Prostate gland (tissue), 2 donors: Measurements from ENCODE around the gene PCAT7.

Experiments
- CTCF ChIP-seq, 4 experiments: fragments of 200-600 bp in 2 of 4; fragments of 450-650 bp in 2 of 4; sonication (generic) in 2 of 4; IDR thresholded peaks; 1 replicate in 3 of 4; 2 replicates in 1 of 4; pipeline ENCODE4 v1.5.1; 2016 to 2019; ENCODE audit warnings: antibody characterized with exemption in 4 of 4, mild to moderate bottlenecking in 2 of 4, moderate library complexity in 2 of 4
- POLR2AphosphoS5 ChIP-seq: sonication (generic); formaldehyde crosslinking; IDR thresholded peaks from one replicate; pipeline ENCODE4 v1.6.1; 2017; ENCODE audit warnings: antibody characterized with exemption

GRCh38 chr9:94511955-94512265 is 43.0 kb upstream of the PCAT7 start:
- TF ChIP-seq CTCF (IDR thresholded peaks at IDR 0.05) = no peak
- TF ChIP-seq POLR2AphosphoS5 = no peak
